GM12878 (cell line): Measurements from ENCODE around the gene SFI1. TPM values are rescaled to one million over a fixed set of nuclear protein-coding genes. Genes with fewer than 3 reads are reported as not detected.
A peak's percentile ranks its signal among the peaks of the same experiment; 100 is the strongest.

ENCODE experiments used
- BHLHE40 ChIP-seq, 2 experiments: fragments of 450-650 bp in 1 of 2; IDR thresholded peaks; 2 replicates each; pipeline ENCODE4 v1.6.1; 2011 to 2017; ENCODE audit warnings: low read depth in 2 of 2, borderline replicate concordance in 1 of 2, improper control_type of control experiment in 1 of 2, low read length in 1 of 2, mild to moderate bottlenecking in 1 of 2
- CBFB ChIP-seq: IDR thresholded peaks from 2 replicates; pipeline ENCODE4 v1.6.1; 2016; ENCODE audit warnings: antibody characterized with exemption, low read depth
- CHD2 ChIP-seq: IDR thresholded peaks from 2 replicates; pipeline ENCODE4 v1.6.1; 2011; ENCODE audit warnings: low read depth, low read length, improper control_type of control experiment, borderline replicate concordance
- CREB1 ChIP-seq: IDR thresholded peaks from 2 replicates; pipeline ENCODE4 v1.6.1; 2012; ENCODE audit warnings: low read depth, mild to moderate bottlenecking, inconsistent platforms
- HCFC1 ChIP-seq: fragments of 150-350 bp; IDR thresholded peaks from 2 replicates; pipeline ENCODE4 v1.6.1; 2014; ENCODE audit warnings: low read length
- HDGF ChIP-seq: fragments of 450-650 bp; IDR thresholded peaks from 2 replicates; pipeline ENCODE4 v1.6.1; 2016; ENCODE audit warnings: antibody characterized with exemption
- JUND ChIP-seq: IDR thresholded peaks from 2 replicates; pipeline ENCODE4 v1.6.1; 2012; ENCODE audit warnings: low read depth, mild to moderate bottlenecking, low read length, improper control_type of control experiment, moderate library complexity
- MTA3 ChIP-seq: IDR thresholded peaks from 2 replicates; pipeline ENCODE4 v1.6.1; 2012; ENCODE audit warnings: low read length, inconsistent platforms, borderline replicate concordance
- MYB ChIP-seq: fragments of 150-350 bp; IDR thresholded peaks from 2 replicates; pipeline ENCODE4 v1.6.1; 2014; ENCODE audit warnings: mild to moderate bottlenecking, low read depth, low read length, borderline replicate concordance
- POLR2A ChIP-seq: IDR thresholded peaks from 2 replicates; pipeline ENCODE4 v1.6.1; 2011; ENCODE audit warnings: low read depth, mild to moderate bottlenecking, low read length
- POLR2AphosphoS2 ChIP-seq: IDR thresholded peaks from 2 replicates; pipeline ENCODE4 v1.6.1; 2011; ENCODE audit warnings: low read depth, mild to moderate bottlenecking, low read length, improper control_type of control experiment, moderate library complexity
- RAD51 ChIP-seq: fragments of 450-650 bp; IDR thresholded peaks from 2 replicates; pipeline ENCODE4 v1.6.1; 2016; ENCODE audit warnings: moderate library complexity, mild to moderate bottlenecking, inconsistent platforms
- SMC3 ChIP-seq: IDR thresholded peaks from 2 replicates; pipeline ENCODE4 v1.6.1; 2011; ENCODE audit warnings: low read length, improper control_type of control experiment, borderline replicate concordance
- TCF7 ChIP-seq: IDR thresholded peaks from 2 replicates; pipeline ENCODE4 v1.6.1; 2014; ENCODE audit warnings: antibody characterized with exemption, borderline replicate concordance
- polyA plus RNA-seq, 11 experiments: library from polyadenylated mRNA; depleted of rRNA in 4 of 11; unstranded in 6 of 11; stranded (reverse) in 5 of 11; fragments of >200 nt; fragmentation: Nextera tagmentation in 4 of 11; fragmentation: Illumina TruSeq in 1 of 11; extraction: Ambion mirVana in 4 of 11; extraction: Trizol in 1 of 11; gene quantifications; 1 replicate in 1 of 11; 2 replicates in 10 of 11; pipeline versions ENCODE4 v1.2.1 to v1.2.3, GENCODE V29; 2011 to 2016; ENCODE audit warnings: inconsistent platforms in 2 of 11, missing spikeins in 2 of 11, low read depth in 1 of 11
- total RNA-seq, 4 experiments: library from RNA; depleted of rRNA in 3 of 4; stranded (reverse); fragments of >200 nt in 3 of 4; fragmentation: Illumina TruSeq in 1 of 4; extraction: Trizol in 1 of 4; gene quantifications; 2 replicates each; pipeline versions ENCODE4 v1.2.1 to v1.2.3, GENCODE V29; 2013 to 2021
- TF ChIP-seq, protein P1 (sequence below), 3 experiments: IDR thresholded peaks in 2 of 3; conservative IDR thresholded peaks in 1 of 3; 2 replicates each; pipeline ENCODE4 v1.5.1; 2011; ENCODE audit warnings: low read depth in 3 of 3, low read length in 3 of 3, mild to moderate bottlenecking in 3 of 3, control low read depth in 2 of 3, moderate library complexity in 2 of 3, inconsistent platforms in 1 of 3, mixed read lengths in 1 of 3; ENCODE audit not compliant: control insufficient read depth in 2 of 3, insufficient read depth in 1 of 3; ENCODE audit errors: extremely low read depth in 1 of 3
- TF ChIP-seq, protein P2 (sequence below): fragments of 450-650 bp; formaldehyde crosslinking; IDR thresholded peaks from 2 replicates; pipeline ENCODE4 v1.4.0; 2022; ENCODE audit warnings: mild to moderate bottlenecking, moderate library complexity
- TF ChIP-seq, protein P3 (sequence below): fragments of 450-650 bp; IDR thresholded peaks from 2 replicates; pipeline ENCODE4 v1.6.1; 2017; ENCODE audit warnings: antibody characterized with exemption, mild to moderate bottlenecking, moderate library complexity
- TF ChIP-seq, protein P4 (sequence below): fragments of 450-650 bp; formaldehyde crosslinking; IDR thresholded peaks from 2 replicates; pipeline ENCODE4 v1.5.0; 2022; ENCODE audit warnings: mild to moderate bottlenecking, missing genetic modification characterization
- TF ChIP-seq, protein P5 (sequence below): IDR thresholded peaks from 2 replicates; pipeline ENCODE4 v1.6.1; 2012; ENCODE audit warnings: low read depth, low read length, improper control_type of control experiment

The SFI1 gene
- total and polyA plus RNA-seq, 10 of the 15 experiments (the other 5 are each of a cell fraction or from before 2014, with no cell fraction given), result 6.3 to 70.1 (median 30.4) TPM

DNA sequence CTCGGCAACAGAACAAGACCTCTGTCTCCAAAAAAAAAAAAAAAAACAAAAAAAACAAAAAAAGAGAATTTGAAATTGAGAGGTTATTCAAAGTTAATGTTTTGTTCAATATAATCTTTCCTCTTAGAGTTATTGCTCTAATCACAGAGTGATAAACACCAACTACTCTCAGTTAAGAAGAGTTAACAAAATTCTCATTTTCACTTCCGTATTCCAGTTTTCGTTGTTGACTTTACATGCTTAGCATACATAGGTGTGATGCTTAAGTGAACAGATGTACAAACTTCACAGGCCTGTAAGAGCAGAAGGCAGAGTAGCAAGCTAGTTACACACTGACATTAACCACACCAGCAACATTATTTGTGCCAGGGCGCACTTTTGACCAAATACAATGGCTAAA, 19.0 kb upstream of the SFI1 start (continued):
- TF ChIP-seq, protein P1, sequence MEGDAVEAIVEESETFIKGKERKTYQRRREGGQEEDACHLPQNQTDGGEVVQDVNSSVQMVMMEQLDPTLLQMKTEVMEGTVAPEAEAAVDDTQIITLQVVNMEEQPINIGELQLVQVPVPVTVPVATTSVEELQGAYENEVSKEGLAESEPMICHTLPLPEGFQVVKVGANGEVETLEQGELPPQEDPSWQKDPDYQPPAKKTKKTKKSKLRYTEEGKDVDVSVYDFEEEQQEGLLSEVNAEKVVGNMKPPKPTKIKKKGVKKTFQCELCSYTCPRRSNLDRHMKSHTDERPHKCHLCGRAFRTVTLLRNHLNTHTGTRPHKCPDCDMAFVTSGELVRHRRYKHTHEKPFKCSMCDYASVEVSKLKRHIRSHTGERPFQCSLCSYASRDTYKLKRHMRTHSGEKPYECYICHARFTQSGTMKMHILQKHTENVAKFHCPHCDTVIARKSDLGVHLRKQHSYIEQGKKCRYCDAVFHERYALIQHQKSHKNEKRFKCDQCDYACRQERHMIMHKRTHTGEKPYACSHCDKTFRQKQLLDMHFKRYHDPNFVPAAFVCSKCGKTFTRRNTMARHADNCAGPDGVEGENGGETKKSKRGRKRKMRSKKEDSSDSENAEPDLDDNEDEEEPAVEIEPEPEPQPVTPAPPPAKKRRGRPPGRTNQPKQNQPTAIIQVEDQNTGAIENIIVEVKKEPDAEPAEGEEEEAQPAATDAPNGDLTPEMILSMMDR (IDR thresholded peaks at IDR 0.05 in 2 of 3, conservative IDR thresholded peaks at IDR 0.05 in 1 of 3; ENCODE audit: control insufficient read depth in 2 of 3, extremely low read depth in 1 of 3, insufficient read depth in 1 of 3, low read depth in 3 of 3, low read length in 3 of 3), result no peak
- TF ChIP-seq HDGF, result no peak
- no peak for TF ChIP-seq MYB
- no peak for TF ChIP-seq TCF7
- no peak for TF ChIP-seq SMC3
- no peak for TF ChIP-seq MTA3
- no peak for TF ChIP-seq CBFB
- TF ChIP-seq CHD2, result no peak
- no peak for TF ChIP-seq JUND
- TF ChIP-seq CREB1, result 0 out of 2 replicates have a peak, but pooled peaks have one; percentile 31
- no peak for TF ChIP-seq BHLHE40 (IDR thresholded peaks at IDR 0.05; ENCODE audit: borderline replicate concordance in 1 of 2, low read depth in 2 of 2, low read length in 1 of 2)
- TF ChIP-seq, protein P2, sequence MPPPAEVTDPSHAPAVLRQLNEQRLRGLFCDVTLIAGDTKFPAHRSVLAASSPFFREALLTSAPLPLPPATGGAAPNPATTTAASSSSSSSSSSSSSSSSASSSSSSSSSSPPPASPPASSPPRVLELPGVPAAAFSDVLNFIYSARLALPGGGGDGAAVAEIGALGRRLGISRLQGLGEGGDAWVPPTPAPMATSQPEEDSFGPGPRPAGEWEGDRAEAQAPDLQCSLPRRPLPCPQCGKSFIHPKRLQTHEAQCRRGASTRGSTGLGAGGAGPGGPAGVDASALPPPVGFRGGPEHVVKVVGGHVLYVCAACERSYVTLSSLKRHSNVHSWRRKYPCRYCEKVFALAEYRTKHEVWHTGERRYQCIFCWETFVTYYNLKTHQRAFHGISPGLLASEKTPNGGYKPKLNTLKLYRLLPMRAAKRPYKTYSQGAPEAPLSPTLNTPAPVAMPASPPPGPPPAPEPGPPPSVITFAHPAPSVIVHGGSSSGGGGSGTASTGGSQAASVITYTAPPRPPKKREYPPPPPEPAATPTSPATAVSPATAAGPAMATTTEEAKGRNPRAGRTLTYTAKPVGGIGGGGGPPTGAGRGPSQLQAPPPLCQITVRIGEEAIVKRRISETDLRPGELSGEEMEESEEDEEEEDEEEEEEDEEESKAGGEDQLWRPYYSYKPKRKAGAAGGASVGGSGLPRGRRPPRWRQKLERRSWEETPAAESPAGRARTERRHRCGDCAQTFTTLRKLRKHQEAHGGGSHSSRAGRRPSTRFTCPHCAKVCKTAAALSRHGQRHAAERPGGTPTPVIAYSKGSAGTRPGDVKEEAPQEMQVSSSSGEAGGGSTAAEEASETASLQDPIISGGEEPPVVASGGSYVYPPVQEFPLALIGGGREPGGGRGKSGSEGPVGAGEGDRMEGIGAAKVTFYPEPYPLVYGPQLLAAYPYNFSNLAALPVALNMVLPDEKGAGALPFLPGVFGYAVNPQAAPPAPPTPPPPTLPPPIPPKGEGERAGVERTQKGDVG (CRISPR knock-in tag), result no peak
- TF ChIP-seq RAD51, result no peak
- TF ChIP-seq, protein P3, sequence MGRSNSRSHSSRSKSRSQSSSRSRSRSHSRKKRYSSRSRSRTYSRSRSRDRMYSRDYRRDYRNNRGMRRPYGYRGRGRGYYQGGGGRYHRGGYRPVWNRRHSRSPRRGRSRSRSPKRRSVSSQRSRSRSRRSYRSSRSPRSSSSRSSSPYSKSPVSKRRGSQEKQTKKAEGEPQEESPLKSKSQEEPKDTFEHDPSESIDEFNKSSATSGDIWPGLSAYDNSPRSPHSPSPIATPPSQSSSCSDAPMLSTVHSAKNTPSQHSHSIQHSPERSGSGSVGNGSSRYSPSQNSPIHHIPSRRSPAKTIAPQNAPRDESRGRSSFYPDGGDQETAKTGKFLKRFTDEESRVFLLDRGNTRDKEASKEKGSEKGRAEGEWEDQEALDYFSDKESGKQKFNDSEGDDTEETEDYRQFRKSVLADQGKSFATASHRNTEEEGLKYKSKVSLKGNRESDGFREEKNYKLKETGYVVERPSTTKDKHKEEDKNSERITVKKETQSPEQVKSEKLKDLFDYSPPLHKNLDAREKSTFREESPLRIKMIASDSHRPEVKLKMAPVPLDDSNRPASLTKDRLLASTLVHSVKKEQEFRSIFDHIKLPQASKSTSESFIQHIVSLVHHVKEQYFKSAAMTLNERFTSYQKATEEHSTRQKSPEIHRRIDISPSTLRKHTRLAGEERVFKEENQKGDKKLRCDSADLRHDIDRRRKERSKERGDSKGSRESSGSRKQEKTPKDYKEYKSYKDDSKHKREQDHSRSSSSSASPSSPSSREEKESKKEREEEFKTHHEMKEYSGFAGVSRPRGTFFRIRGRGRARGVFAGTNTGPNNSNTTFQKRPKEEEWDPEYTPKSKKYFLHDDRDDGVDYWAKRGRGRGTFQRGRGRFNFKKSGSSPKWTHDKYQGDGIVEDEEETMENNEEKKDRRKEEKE, result no peak
- TF ChIP-seq POLR2AphosphoS2, result no peak
- no peak for TF ChIP-seq POLR2A
- TF ChIP-seq, protein P4, sequence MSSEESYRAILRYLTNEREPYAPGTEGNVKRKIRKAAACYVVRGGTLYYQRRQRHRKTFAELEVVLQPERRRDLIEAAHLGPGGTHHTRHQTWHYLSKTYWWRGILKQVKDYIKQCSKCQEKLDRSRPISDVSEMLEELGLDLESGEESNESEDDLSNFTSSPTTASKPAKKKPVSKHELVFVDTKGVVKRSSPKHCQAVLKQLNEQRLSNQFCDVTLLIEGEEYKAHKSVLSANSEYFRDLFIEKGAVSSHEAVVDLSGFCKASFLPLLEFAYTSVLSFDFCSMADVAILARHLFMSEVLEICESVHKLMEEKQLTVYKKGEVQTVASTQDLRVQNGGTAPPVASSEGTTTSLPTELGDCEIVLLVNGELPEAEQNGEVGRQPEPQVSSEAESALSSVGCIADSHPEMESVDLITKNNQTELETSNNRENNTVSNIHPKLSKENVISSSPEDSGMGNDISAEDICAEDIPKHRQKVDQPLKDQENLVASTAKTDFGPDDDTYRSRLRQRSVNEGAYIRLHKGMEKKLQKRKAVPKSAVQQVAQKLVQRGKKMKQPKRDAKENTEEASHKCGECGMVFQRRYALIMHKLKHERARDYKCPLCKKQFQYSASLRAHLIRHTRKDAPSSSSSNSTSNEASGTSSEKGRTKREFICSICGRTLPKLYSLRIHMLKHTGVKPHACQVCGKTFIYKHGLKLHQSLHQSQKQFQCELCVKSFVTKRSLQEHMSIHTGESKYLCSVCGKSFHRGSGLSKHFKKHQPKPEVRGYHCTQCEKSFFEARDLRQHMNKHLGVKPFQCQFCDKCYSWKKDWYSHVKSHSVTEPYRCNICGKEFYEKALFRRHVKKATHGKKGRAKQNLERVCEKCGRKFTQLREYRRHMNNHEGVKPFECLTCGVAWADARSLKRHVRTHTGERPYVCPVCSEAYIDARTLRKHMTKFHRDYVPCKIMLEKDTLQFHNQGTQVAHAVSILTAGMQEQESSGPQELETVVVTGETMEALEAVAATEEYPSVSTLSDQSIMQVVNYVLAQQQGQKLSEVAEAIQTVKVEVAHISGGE (CRISPR knock-in tag), result no peak
- no peak for TF ChIP-seq HCFC1
- TF ChIP-seq, protein P5, sequence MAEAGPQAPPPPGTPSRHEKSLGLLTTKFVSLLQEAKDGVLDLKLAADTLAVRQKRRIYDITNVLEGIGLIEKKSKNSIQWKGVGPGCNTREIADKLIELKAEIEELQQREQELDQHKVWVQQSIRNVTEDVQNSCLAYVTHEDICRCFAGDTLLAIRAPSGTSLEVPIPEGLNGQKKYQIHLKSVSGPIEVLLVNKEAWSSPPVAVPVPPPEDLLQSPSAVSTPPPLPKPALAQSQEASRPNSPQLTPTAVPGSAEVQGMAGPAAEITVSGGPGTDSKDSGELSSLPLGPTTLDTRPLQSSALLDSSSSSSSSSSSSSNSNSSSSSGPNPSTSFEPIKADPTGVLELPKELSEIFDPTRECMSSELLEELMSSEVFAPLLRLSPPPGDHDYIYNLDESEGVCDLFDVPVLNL, result no peak
